ENCODE data around the gene ALDH1B1.

The ALDH1B1 gene

GRCh38 chr9:38384990-38385848 lies 7.3 kb upstream of the ALDH1B1 start:
- DNase-seq (ENCODE audit: low spot score in 2 of 2) (no peak), ATAC-seq (replicated peaks; ENCODE audit: extremely low read depth, poor library complexity, severe bottlenecking) (no peak)
- Mint-ChIP-seq H3K9me3 (no peaks in the 10 kb centered on the region), H3K27me3 (peaks cover 20% of the 10 kb centered on the region), H3K4me3 (no peak overlapping the region), H3K36me3 (ENCODE audit: insufficient read depth) (no peaks in the 10 kb centered on the region), H3K27ac (ENCODE audit: low read depth) (no peak overlapping the region), H3K4me1 (no peaks in the 10 kb centered on the region)

GRCh38 chr9:38385896-38386295 lies 6.6 kb upstream of the ALDH1B1 start:
- ATAC-seq (replicated peaks; ENCODE audit: extremely low read depth, poor library complexity, severe bottlenecking) = no peak
- no peaks in the 10 kb centered on the region for H3K4me1 Mint-ChIP-seq
- no peak overlapping the region for H3K27ac Mint-ChIP-seq (ENCODE audit: low read depth)
- H3K4me3 Mint-ChIP-seq = no peak overlapping the region
- DNase-seq (ENCODE audit: low spot score in 2 of 2) = no peak
- peaks cover 20% of the 10 kb centered on the region for H3K27me3 Mint-ChIP-seq
- no peaks in the 10 kb centered on the region for H3K36me3 Mint-ChIP-seq (ENCODE audit: insufficient read depth)
- H3K9me3 Mint-ChIP-seq = no peaks in the 10 kb centered on the region

GRCh38 chr9:38386319-38386895 lies 6.1 kb upstream of the ALDH1B1 start:
- Mint-ChIP-seq H3K4me3 (no peak overlapping the region), H3K36me3 (ENCODE audit: insufficient read depth) (no peaks in the 10 kb centered on the region), H3K27ac (ENCODE audit: low read depth) (no peak overlapping the region), H3K27me3 (peaks cover 20% of the 10 kb centered on the region), H3K4me1 (no peaks in the 10 kb centered on the region), H3K9me3 (no peaks in the 10 kb centered on the region)
- no peak for DNase-seq (ENCODE audit: low spot score in 2 of 2)
- ATAC-seq (replicated peaks; ENCODE audit: extremely low read depth, poor library complexity, severe bottlenecking) = no peak

GRCh38 chr9:38387066-38387465 lies 5.4 kb upstream of the ALDH1B1 start:
- Mint-ChIP-seq H3K4me1 (no peaks in the 10 kb centered on the region), H3K27ac (ENCODE audit: low read depth) (no peak overlapping the region), H3K4me3 (no peak overlapping the region), H3K36me3 (ENCODE audit: insufficient read depth) (no peaks in the 10 kb centered on the region), H3K9me3 (no peaks in the 10 kb centered on the region), H3K27me3 (peaks cover 20% of the 10 kb centered on the region)
- ATAC-seq (replicated peaks; ENCODE audit: extremely low read depth, poor library complexity, severe bottlenecking) = no peak
- DNase-seq (ENCODE audit: low spot score in 2 of 2) = no peak

GRCh38 chr9:38387751-38388150 lies 4.8 kb upstream of the ALDH1B1 start:
- Mint-ChIP-seq H3K9me3 (no peaks in the 10 kb centered on the region), H3K27me3 (peaks cover 20% of the 10 kb centered on the region), H3K4me1 (peaks cover under 1% of the 10 kb centered on the region), H3K4me3 (no peak overlapping the region), H3K36me3 (ENCODE audit: insufficient read depth) (no peaks in the 10 kb centered on the region), H3K27ac (ENCODE audit: low read depth) (no peak overlapping the region)
- no peak for ATAC-seq (replicated peaks; ENCODE audit: extremely low read depth, poor library complexity, severe bottlenecking)
- DNase-seq (ENCODE audit: low spot score in 2 of 2) = no peak

GRCh38 chr9:38388283-38389223 lies 3.9 kb upstream of the ALDH1B1 start:
- Mint-ChIP-seq H3K27me3 (peaks cover 20% of the 10 kb centered on the region), H3K36me3 (ENCODE audit: insufficient read depth) (peaks cover 4% of the 10 kb centered on the region), H3K27ac (ENCODE audit: low read depth) (no peak overlapping the region), H3K4me1 (peaks cover 9% of the 10 kb centered on the region), H3K4me3 (no peak overlapping the region), H3K9me3 (no peaks in the 10 kb centered on the region)
- ATAC-seq (replicated peaks; ENCODE audit: extremely low read depth, poor library complexity, severe bottlenecking) (no peak), DNase-seq (ENCODE audit: low spot score in 2 of 2) (no peak)

GRCh38 chr9:38389313-38389712 lies 3.2 kb upstream of the ALDH1B1 start:
- no peak for DNase-seq (ENCODE audit: low spot score in 2 of 2)
- Mint-ChIP-seq H3K27me3 (peaks cover 14% of the 10 kb centered on the region), H3K27ac (ENCODE audit: low read depth) (no peak overlapping the region), H3K4me1 (peaks cover 15% of the 10 kb centered on the region), H3K4me3 (no peak overlapping the region), H3K9me3 (no peaks in the 10 kb centered on the region), H3K36me3 (ENCODE audit: insufficient read depth) (peaks cover 4% of the 10 kb centered on the region)
- no peak for ATAC-seq (replicated peaks; ENCODE audit: extremely low read depth, poor library complexity, severe bottlenecking)

- Mint-ChIP-seq H3K27me3 (peaks cover 3% of the 10 kb centered on the region), H3K4me1 (peaks cover 20% of the 10 kb centered on the region), H3K36me3 (ENCODE audit: insufficient read depth) (peaks cover 4% of the 10 kb centered on the region), H3K9me3 (no peaks in the 10 kb centered on the region), H3K27ac (ENCODE audit: low read depth) (no peak overlapping the region), H3K4me3 (no peak overlapping the region)
- ATAC-seq (replicated peaks; ENCODE audit: extremely low read depth, poor library complexity, severe bottlenecking) = no peak
- no peak for DNase-seq (ENCODE audit: low spot score in 2 of 2)
Measured at GRCh38 chr9:38390442-38390841, 2.1 kb upstream of the ALDH1B1 start.

GRCh38 chr9:38390851-38391250 lies 1.7 kb upstream of the ALDH1B1 start:
- Mint-ChIP-seq H3K9me3 (no peaks in the 10 kb centered on the region), H3K4me1 (peaks cover 20% of the 10 kb centered on the region), H3K36me3 (ENCODE audit: insufficient read depth) (peaks cover 4% of the 10 kb centered on the region), H3K4me3 (peak overlapping the region; percentile 84), H3K27me3 (no peaks in the 10 kb centered on the region), H3K27ac (ENCODE audit: low read depth) (no peak overlapping the region)
- DNase-seq (ENCODE audit: low spot score in 2 of 2) = no peak
- ATAC-seq (replicated peaks; ENCODE audit: extremely low read depth, poor library complexity, severe bottlenecking) = no peak

- Mint-ChIP-seq H3K9me3 (no peaks in the 10 kb centered on the region), H3K27me3 (no peaks in the 10 kb centered on the region), H3K4me3 (peak overlapping the region; percentile 84), H3K4me1 (peaks cover 20% of the 10 kb centered on the region), H3K36me3 (ENCODE audit: insufficient read depth) (peaks cover 7% of the 10 kb centered on the region), H3K27ac (ENCODE audit: low read depth) (peak overlapping the region; percentile 90)
- DNase-seq (ENCODE audit: low spot score in 2 of 2) (no peak), ATAC-seq (replicated peaks; ENCODE audit: extremely low read depth, poor library complexity, severe bottlenecking) (no peak)
Measured at GRCh38 chr9:38391278-38392118, 1.0 kb upstream of the ALDH1B1 start.

- peaks cover 11% of the 10 kb centered on the region for H3K36me3 Mint-ChIP-seq (ENCODE audit: insufficient read depth)
- no peaks in the 10 kb centered on the region for H3K27me3 Mint-ChIP-seq
- peak overlapping the region; percentile 90 for H3K27ac Mint-ChIP-seq (ENCODE audit: low read depth)
- H3K4me1 Mint-ChIP-seq = peaks cover 20% of the 10 kb centered on the region
- H3K4me3 Mint-ChIP-seq = peak overlapping the region; percentile 84
- H3K9me3 Mint-ChIP-seq = no peaks in the 10 kb centered on the region
- DNase-seq (ENCODE audit: low spot score in 2 of 2) (no peak), ATAC-seq (replicated peaks; ENCODE audit: extremely low read depth, poor library complexity, severe bottlenecking) (peak; percentile 33)
Measured at GRCh38 chr9:38393128-38393796, 760 bp downstream of the ALDH1B1 start.
